ENCODE results near the gene C10orf67. TPM values are rescaled to one million over a fixed set of nuclear protein-coding genes. Genes with fewer than 3 reads are reported as not detected.

The C10orf67 gene
- total and polyA plus RNA-seq, 11 donors, result 0.12 to 1.00 (median 0.43) TPM

- TF ChIP-seq POLR2A (IDR thresholded peaks at IDR 0.05) (no peak), CTCF (IDR thresholded peaks at IDR 0.05) (no peak)
- H3K27me3 ChIP-seq, result peaks cover 16 to 99% (median 76%) of the 10 kb centered on the region in 9 donors
- ATAC-seq (no peak), DNase-seq (no peak)
- no peaks in the 10 kb centered on the region for H3K36me3 ChIP-seq
- no peak overlapping the region for H3K4me3 ChIP-seq
- peaks cover 0 to 15% (median 2%) of the 10 kb centered on the region in 12 donors for H3K4me1 ChIP-seq
- no peaks in the 10 kb centered on the region for H3K9me3 ChIP-seq
- H3K27ac ChIP-seq, result no peak overlapping the region
- intact Hi-C loops (cut with DNase I), result no loop called here
- WGBS, 4 donors, result 2 to 4% (median 2%) methylated on average over 25 to 30 of the region's 30 CpGs
These were observed 144.7 kb downstream of the C10orf67 start for GRCh38 chr10:23199768-23200511.

- Histone ChIP-seq H3K9me3 (no peaks in the 10 kb centered on the region), H3K27ac (no peak overlapping the region), H3K4me3 (peak overlapping the region in 5 of 12 donors; percentile 1 to 18 (median 11)), H3K36me3 (no peaks in the 10 kb centered on the region), H3K4me1 (peaks cover 0 to 21% (median 5%) of the 10 kb centered on the region in 12 donors), H3K27me3 (peaks cover 23 to 99% (median 77%) of the 10 kb centered on the region in 9 donors)
- 1 to 4% (median 1%) methylated on average over 14 to 60 of the region's 60 CpGs for WGBS, 4 donors
- ATAC-seq, result no peak
- no peak for DNase-seq
- intact Hi-C loops (cut with DNase I), result no loop called here
- TF ChIP-seq CTCF (IDR thresholded peaks at IDR 0.05) (no peak), POLR2A (IDR thresholded peaks at IDR 0.05) (no peak)
These were observed 145.4 kb downstream of the C10orf67 start for GRCh38 chr10:23198940-23199767.

- TF ChIP-seq POLR2A (IDR thresholded peaks at IDR 0.05) (no peak), CTCF (IDR thresholded peaks at IDR 0.05) (no peak)
- peak overlapping the region in 1 of 12 donors; percentile 18 for H3K4me3 ChIP-seq
- 1 to 6% (median 2%) methylated on average over 13 of the region's 13 CpGs for WGBS, 4 donors
- no peaks in the 10 kb centered on the region for H3K9me3 ChIP-seq
- DNase-seq, result no peak
- H3K27ac ChIP-seq, result no peak overlapping the region
- peaks cover 0 to 21% (median 5%) of the 10 kb centered on the region in 12 donors for H3K4me1 ChIP-seq
- intact Hi-C loops (cut with DNase I), result no loop called here
- no peaks in the 10 kb centered on the region for H3K36me3 ChIP-seq
- H3K27me3 ChIP-seq, result peaks cover 27 to 99% (median 75%) of the 10 kb centered on the region in 9 donors
- ATAC-seq, result no peak
These were observed 146.0 kb downstream of the C10orf67 start for GRCh38 chr10:23198610-23198939.

GRCh38 chr10:23197416-23197861, 147.2 kb downstream of the C10orf67 start:
- DNase-seq, result no peak
- H3K27ac ChIP-seq, result no peak overlapping the region
- H3K4me3 ChIP-seq, result no peak overlapping the region
- intact Hi-C loops (cut with DNase I), result no loop called here
- H3K27me3 ChIP-seq, result peaks cover 37 to 99% (median 71%) of the 10 kb centered on the region in 9 donors
- TF ChIP-seq CTCF (IDR thresholded peaks at IDR 0.05) (no peak), POLR2A (IDR thresholded peaks at IDR 0.05) (no peak)
- whole genome bisulfite sequencing, 4 donors, result 2 to 5% (median 4%) methylated on average over 12 of the region's 12 CpGs
- ATAC-seq, result no peak
- H3K36me3 ChIP-seq, result no peaks in the 10 kb centered on the region
- H3K4me1 ChIP-seq, result peaks cover 0 to 30% (median 5%) of the 10 kb centered on the region in 12 donors
- H3K9me3 ChIP-seq, result no peaks in the 10 kb centered on the region
